HG02870 (cell line): ENCODE results near the gene ZBTB5.
"Not testable (repeated sequence)": the region's sequence is repeated elsewhere in the genome, so short reads cannot be mapped to it uniquely, and the experiment has no call there.

Experiments used
- ATAC-seq: cut with Tn5 transposase; IDR thresholded peaks from one replicate; pipeline ENCODE4 v1.9.1; 2021; ENCODE audit warnings: mild to moderate bottlenecking, moderate library complexity; ENCODE audit not compliant: unreplicated experiment

The ZBTB5 gene

DNA sequence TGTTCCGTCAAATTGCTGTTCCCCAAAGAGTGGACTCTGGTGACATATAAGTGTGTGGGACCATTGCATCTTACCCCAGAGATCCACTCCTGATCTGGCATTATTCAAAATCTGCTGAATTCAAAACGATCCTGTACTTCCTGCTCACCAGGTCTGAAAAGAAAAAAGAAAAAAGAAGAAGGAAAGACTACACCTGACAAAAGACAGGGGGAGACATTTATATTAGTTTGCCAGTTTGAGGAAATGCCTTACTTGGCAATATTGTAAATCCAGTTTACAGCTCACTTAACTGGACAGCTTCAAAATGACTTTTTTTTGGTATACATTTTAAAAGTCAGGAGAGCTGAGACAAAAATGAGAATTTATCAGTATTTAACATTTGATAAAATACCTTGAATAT, 57.8 kb downstream of the ZBTB5 start:
- ATAC-seq = no peak

DNA sequence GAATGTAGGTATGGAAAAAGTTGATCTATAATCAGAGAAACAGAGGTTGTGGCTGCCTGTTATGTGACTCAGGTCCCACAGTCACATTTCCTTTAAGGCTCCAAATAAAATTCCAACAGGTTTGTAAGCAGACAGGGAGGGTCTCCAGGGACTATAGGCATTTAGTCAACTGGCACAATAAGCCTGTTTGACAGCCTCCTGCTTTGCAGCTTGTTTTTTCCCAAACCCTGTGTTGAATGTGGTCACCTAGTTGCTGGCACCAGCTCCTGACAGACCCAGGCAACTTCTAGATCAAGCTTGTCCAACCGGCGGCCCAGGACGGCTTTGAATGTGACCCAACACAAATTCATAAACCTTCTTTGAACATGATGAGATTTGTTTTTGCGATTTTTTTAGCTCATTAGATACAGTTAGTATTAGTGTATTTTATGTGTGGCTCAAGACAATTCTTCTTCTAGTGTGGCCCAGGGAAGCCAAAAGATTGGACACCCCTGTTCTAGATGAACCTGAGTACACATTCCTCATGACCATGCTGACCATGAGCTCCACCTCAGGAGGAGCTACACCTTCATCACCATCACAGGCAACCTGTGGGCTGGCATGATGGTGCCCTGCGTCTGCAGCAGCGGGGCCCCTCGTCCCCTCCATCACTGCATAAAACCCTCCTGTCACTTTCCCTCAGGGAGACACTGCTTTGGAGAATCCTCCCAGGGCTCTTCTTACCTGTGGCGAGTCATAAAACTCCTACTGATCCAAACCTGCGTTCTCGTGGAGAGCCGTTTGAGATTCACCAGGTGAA, 58.4 kb downstream of the ZBTB5 start:
- ATAC-seq = no peak

DNA sequence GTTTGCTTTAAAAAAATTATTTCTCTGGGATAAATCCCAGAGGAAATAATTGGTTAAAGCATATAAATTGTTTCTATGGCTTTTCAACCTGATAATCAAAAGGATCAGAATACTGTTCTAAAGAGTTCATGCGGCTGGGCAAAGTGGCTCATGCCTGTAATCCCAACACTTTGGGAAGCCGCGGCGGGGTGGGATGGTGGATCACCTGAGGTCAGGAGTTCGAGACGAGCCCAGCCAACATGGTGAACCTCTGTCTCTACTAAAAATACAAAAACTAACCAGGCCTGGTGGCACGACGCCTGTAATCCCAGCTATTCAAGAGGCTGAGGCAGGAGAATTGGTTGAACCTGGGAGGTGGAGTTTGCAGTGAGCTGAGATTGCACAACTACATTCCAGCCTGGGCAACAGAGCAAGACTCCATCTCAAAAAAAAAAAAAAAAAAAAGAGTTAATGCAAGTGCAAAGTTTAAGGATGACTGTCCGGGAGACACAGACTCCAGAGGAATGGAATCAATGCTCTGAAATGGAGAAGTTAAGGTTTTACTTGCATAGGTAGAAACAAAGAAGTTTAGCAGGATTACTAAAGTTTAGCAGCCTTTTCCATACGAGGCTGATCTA, 59.4 kb downstream of the ZBTB5 start:
- ATAC-seq = no peak

DNA sequence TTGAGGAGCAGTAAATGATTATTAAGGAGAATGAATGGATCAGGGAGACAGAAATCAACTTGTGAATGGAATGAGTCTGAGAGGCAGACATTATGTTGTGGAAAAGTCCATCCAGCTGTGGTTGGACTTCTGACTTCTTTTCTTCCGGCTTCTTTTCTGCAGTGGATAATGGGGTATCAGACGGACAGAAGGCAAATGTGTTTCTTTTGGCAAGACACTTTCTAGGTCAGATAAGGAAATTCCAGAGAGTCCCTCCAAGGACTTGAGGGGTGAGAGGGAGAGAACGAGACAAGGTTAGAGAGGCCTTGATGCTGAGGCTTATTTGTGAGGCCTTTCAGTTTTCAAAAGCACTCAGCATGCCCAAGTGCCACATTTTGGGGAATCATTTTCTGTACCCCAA, 59.9 kb downstream of the ZBTB5 start:
- ATAC-seq = no peak

DNA sequence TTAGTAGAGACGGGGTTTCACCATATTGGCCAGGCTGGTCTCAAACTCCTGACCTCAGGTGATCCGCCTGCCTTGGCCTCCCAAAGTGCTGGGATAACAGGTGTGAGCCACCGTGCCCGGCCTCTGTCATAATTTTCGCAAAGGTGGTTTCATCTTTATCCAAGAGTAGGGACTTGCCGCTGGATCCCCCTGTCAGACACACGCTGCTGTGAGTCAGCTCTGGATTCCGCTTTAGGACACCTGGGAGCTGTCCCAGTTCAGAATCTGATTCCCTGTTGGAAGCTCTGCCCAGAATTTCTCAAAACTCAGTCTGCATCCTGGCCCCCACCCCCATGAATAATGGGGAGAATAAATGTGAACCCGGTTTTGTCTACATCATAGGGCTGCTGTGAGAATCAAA, 60.7 kb downstream of the ZBTB5 start:
- no peak for ATAC-seq

DNA sequence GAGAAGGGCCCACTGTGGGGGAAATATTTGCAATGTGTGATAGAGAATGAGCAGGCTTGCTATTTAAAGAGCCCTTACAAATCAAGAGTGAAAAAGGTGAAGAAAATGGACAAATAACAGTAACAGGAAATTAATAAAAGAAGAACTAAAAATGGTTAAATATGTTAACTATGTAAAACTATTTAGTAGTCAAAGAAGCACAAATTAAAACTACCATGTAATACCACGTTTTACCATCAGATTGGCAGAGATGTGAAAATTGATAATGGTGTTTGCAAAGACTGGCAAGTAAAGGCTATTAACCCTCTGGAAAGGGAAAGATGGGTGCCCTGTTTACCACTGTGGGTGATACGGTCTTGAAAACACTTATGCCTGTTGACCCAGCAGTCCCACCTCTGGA, 65.9 kb downstream of the ZBTB5 start:
- no peak for ATAC-seq

DNA sequence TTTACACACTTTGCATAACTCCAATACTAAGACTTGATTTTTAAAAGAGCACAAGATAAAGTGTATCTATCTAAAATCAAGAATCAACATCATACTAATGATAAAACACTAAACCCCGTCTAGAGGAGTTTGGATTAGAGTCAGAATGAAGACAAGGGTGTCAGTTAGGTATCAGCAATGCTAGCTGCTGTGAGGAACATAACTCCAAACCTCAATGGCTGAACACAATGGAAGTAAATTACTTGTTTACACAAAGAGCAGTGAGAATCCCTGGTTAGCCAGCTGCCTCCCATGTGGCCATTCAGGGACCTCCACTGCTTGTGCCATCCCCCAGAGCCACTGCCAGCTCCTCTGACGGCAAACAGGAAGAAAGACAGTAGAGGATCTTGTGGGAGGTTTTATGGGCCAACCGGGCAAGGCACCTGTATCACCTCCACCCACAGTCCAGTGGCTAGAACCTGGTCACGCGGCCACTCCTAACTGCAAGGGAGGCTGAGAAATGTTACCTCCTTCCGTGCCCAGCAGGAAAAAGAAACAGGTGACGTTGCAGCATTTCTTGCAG, 66.7 kb downstream of the ZBTB5 start:
- no peak for ATAC-seq

DNA sequence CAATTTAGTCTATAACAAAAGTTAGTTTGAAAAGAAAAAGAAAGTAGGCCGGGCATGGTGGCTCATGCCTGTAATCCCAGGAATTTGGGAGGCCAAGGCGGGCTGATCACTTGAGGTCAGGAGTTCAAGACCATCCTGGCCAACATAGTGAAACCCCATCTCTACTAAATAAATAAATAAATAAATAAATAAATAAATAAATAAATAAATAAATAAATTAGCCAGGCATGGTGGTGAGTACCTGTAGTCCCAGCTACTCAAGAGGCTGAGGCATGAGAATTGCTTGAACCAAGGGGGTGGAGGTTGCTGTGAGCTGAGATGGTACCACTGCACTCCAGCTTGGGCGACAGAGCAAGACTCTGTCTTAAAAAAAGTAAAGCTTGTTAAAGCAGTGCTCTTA, 67.3 kb downstream of the ZBTB5 start:
- ATAC-seq = not testable (repeated sequence)

DNA sequence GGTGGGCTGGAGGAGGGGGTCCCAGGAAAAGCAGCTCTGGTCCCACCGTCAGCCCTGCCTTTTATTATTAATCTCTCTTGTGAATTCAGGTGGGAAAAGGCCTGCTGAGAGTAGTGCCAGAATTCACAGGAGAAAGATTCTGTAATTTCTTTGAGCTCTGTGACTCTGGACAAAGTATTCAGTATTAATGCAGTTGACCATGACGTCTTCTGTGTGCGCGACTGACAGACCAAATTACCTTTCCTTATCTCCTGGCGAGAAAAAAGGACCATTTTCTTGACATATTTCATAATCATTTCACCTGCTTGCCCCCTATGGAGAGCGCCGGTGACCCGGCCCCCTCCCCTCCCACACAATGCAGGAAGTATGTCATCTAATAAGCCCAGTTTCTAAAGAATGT, 69.6 kb downstream of the ZBTB5 start:
- no peak for ATAC-seq

DNA sequence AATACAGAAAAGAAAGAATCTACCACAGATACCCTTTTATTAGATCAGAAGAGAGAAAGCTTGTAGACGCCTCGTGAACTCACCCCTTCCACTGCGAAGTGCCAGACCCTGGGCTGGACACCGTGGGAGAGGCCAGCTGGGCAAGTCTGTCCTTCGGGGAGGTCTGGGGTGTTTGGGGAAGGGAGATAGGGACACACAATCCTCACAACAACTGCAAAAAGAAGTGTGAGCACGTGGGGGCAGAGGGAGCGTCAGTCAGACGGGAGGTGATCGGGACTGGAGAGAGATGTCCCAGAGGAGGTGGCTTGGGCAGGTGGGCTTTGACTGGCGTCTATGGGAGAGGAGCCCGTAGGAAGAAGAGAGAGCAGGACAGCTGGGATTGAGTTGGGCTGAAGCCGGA, 70.0 kb downstream of the ZBTB5 start:
- no peak for ATAC-seq

DNA sequence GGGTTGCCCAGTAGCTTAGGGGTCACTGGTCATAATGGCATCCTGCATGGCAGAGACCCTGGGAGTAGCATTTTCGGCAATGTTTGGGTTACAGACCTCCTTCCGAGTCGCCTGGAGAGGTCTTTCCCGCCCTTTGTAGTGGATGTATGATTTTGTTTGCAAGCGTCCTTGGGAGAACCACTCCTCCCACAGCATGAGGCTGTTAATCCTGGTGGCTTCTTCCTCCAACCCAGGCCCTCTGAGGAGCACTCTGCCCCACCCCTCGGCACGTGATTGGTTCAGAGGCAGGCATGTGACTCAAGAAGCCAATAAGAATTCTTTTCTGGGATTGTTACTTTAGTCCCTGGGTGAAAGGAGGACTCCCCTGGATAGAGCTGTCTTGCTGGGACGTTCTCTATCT, 73.0 kb downstream of the ZBTB5 start:
- ATAC-seq = no peak

DNA sequence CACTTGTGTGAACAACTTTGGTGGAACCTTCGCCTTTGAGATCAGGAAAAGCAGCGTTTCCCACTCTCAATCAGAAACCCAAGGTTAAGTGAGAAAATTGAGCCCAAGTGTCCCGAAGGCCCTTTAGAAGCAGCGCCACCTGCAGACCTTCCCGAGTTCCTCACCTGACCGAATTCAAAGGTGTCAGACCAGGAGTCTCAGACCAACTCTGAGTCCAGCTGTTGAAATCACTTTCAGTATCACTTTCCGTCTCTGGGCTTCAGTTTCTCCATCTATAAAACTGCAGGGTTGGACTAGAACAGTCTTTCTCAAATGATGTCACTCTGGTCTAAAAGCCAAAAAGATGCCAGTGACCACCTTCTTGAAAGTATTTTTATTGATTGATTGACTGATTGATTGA, 74.5 kb downstream of the ZBTB5 start:
- ATAC-seq = peak; percentile 87
